ENCODE results near the gene HPSE2.

Gene HPSE2

GRCh38 chr10:98924526-98924925 is 311.1 kb downstream of the HPSE2 start:
- H3K4me3 ChIP-seq (ENCODE audit: low read depth, low read length): no peak overlapping the region
- DNase-seq (ENCODE audit: low read depth): no peak
- no peak for TF ChIP-seq CTCF (IDR thresholded peaks at IDR 0.05; ENCODE audit: low read depth, low read length, missing control alignments)

GRCh38 chr10:98921316-98921715 is 314.3 kb downstream of the HPSE2 start:
- DNase-seq (ENCODE audit: low read depth): no peak
- no peak for TF ChIP-seq CTCF (IDR thresholded peaks at IDR 0.05; ENCODE audit: low read depth, low read length, missing control alignments)
- H3K4me3 ChIP-seq (ENCODE audit: low read depth, low read length): no peak overlapping the region

- no peak for DNase-seq (ENCODE audit: low read depth)
- no peak for TF ChIP-seq CTCF (IDR thresholded peaks at IDR 0.05; ENCODE audit: low read depth, low read length, missing control alignments)
- no peak overlapping the region for H3K4me3 ChIP-seq (ENCODE audit: low read depth, low read length)
These were observed 314.8 kb downstream of the HPSE2 start for GRCh38 chr10:98920807-98921206.

- TF ChIP-seq CTCF (IDR thresholded peaks at IDR 0.05; ENCODE audit: low read depth, low read length, missing control alignments): no peak
- DNase-seq (ENCODE audit: low read depth): no peak
- H3K4me3 ChIP-seq (ENCODE audit: low read depth, low read length): no peak overlapping the region
These were observed 315.3 kb downstream of the HPSE2 start for GRCh38 chr10:98920360-98920759.

GRCh38 chr10:98919899-98920298 is 315.8 kb downstream of the HPSE2 start:
- H3K4me3 ChIP-seq (ENCODE audit: low read depth, low read length): no peak overlapping the region
- DNase-seq (ENCODE audit: low read depth): no peak
- TF ChIP-seq CTCF (IDR thresholded peaks at IDR 0.05; ENCODE audit: low read depth, low read length, missing control alignments): no peak

GRCh38 chr10:98917828-98918227 is 317.8 kb downstream of the HPSE2 start:
- no peak for TF ChIP-seq CTCF (IDR thresholded peaks at IDR 0.05; ENCODE audit: low read depth, low read length, missing control alignments)
- H3K4me3 ChIP-seq (ENCODE audit: low read depth, low read length): no peak overlapping the region
- DNase-seq (ENCODE audit: low read depth): no peak

- no peak for DNase-seq (ENCODE audit: low read depth)
- no peak overlapping the region for H3K4me3 ChIP-seq (ENCODE audit: low read depth, low read length)
- TF ChIP-seq CTCF (IDR thresholded peaks at IDR 0.05; ENCODE audit: low read depth, low read length, missing control alignments): no peak
These were observed 319.0 kb downstream of the HPSE2 start for GRCh38 chr10:98916526-98917125.
